Islet precursor cell (in vitro differentiated cells): ENCODE data around the gene ZNF215.
A peak's percentile ranks its signal among the peaks of the same experiment; 100 is the strongest.
"Not testable (repeated sequence)": the region's sequence is repeated elsewhere in the genome, so short reads cannot be mapped to it uniquely, and the experiment has no call there.

Experiments used
- DNase-seq: peaks from one replicate; pipeline ENCODE4 v3.0.0-alpha.2; 2018

ZNF215 gene

GRCh38 chr11:6926208-6927029 is at the start of gene ZNF215:
Gene ZNF215 (plus strand): TSS chr11:6926426. CDS start chr11:6932273, 5,847 bp downstream.
- peak; percentile 98 for DNase-seq

- no peak for DNase-seq
Measured at GRCh38 chr11:6876914-6877313, 49.3 kb upstream of the ZNF215 start.

- DNase-seq, result no peak
Measured at GRCh38 chr11:6882751-6883150, 43.5 kb upstream of the ZNF215 start.

- DNase-seq, result not testable (repeated sequence)
Measured at GRCh38 chr11:6887711-6888110, 38.5 kb upstream of the ZNF215 start.

- no peak for DNase-seq
Measured at GRCh38 chr11:6888830-6889229, 37.4 kb upstream of the ZNF215 start.

GRCh38 chr11:6889835-6890234 is 36.4 kb upstream of the ZNF215 start:
- no peak for DNase-seq

GRCh38 chr11:6892400-6892799 is 33.8 kb upstream of the ZNF215 start, which contains the start of gene OR2D2:
Gene OR2D2 (minus strand): TSS chr11:6892500. CDS start chr11:6892500, 0 bp downstream.
- no peak for DNase-seq

GRCh38 chr11:6894097-6894496 is 32.1 kb upstream of the ZNF215 start:
- no peak for DNase-seq

- no peak for DNase-seq
Measured at GRCh38 chr11:6895010-6895409, 31.2 kb upstream of the ZNF215 start.

- DNase-seq, result no peak
Measured at GRCh38 chr11:6898911-6899310, 27.3 kb upstream of the ZNF215 start.

GRCh38 chr11:6900327-6900999 is 25.8 kb upstream of the ZNF215 start:
- DNase-seq, result no peak

GRCh38 chr11:6904804-6905203 is 21.4 kb upstream of the ZNF215 start:
- not testable (repeated sequence) for DNase-seq

GRCh38 chr11:6911378-6911777 is 14.8 kb upstream of the ZNF215 start:
- no peak for DNase-seq

GRCh38 chr11:6911948-6912347 is 14.3 kb upstream of the ZNF215 start:
- DNase-seq, result no peak

GRCh38 chr11:6919698-6920097 is 6.5 kb upstream of the ZNF215 start:
- no peak for DNase-seq

GRCh38 chr11:6920702-6921101 is 5.5 kb upstream of the ZNF215 start, which contains the start of gene OR2D3:
Gene OR2D3 (plus strand): TSS chr11:6921002. CDS start chr11:6921002, 0 bp downstream.
- no peak for DNase-seq

GRCh38 chr11:6925007-6925577 is 1.1 kb upstream of the ZNF215 start:
- no peak for DNase-seq

- DNase-seq, result peak; percentile 71
Measured at GRCh38 chr11:6925636-6926207, 504 bp upstream of the ZNF215 start.

- no peak for DNase-seq
Measured at GRCh38 chr11:6927030-6927617, 898 bp downstream of the ZNF215 start.

GRCh38 chr11:6928916-6929315 is 2.7 kb downstream of the ZNF215 start:
- no peak for DNase-seq

GRCh38 chr11:6931146-6931713 is 5.0 kb downstream of the ZNF215 start:
- no peak for DNase-seq

GRCh38 chr11:6932145-6932544 is 5.9 kb downstream of the ZNF215 start:
- DNase-seq, result peak; percentile 55

GRCh38 chr11:6941970-6942369 is 15.7 kb downstream of the ZNF215 start:
- DNase-seq, result no peak
